ENCODE results near the gene CEACAM4.

CEACAM4 gene

DNA sequence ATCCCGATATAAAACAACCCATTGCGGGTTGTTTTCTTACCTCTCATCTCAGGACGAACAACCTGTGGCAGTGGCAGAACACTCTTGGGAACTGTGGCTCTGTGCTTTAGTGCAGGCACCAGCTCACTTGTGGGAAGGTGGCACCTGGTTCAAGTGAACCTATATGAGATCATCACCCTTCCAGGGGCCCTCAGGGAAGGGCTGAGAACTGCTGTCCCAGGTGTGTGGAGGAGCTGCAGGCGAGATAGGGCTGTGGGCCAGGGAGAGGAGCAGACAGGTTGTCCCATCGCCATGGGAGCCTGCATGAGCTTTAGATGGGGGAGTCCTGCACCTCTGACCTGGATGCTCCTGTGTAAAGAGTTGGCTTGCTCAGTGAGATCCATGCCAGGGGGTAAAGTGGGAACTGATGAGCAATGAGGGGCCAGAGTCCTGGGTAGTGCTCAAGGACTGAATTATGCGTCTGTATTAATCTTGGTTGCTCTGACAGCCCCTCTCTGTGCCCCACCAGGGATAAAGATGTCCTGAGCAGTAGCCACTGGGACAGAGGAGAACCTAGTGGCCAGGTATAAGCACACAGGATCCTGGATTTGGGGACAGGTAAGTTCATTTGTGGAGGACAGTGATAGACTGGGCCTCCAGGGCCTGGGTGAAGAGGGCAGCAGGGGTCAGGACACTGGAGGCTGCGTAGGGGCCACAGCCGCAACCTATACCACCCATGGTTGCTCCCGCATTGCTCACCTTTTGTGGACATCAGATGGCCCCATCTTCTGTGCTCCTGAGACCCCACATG lies 8.7 kb downstream of the CEACAM4 start:
- DNase-seq (ENCODE audit: low spot score), result no peak

DNA sequence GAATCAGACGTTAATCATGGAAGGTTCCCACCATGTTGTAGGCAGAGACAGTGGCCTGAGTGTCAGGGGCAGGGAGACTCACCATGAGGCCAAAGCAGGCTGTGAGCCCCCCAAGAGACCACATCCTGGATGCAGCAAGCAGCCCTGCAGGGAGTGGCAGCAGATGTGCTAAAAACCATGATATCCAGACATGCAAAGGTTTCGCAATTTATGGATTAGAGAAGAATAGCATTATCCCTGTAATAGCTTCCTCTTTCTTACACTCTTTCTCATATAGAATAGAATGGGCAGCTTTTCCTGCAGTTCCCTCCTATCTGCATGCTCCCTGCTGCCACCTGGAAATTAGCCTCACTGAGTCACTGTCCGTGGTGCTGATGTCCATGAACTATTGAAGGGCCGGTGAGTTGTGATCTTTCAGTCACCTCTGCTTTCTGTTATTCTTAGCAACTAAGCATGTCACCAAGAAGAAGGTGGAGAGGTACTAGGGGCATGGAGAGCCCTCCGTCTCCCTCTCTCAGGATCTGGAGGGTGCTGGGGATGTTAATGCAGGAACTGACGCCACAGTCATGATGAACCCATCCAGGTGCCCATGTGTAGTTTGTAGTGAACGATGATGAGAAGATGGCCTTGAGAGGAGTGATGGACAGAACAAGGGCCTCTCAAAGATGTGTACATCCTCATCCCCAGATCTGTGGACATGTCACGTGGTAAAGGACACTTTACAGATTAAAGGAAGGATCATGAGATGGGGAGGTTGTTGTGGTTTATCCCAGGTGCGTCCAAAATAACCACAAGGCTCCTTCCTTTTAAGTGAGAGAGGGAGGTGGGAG lies 9.9 kb downstream of the CEACAM4 start:
- peak; percentile 31 for DNase-seq (ENCODE audit: low spot score)

DNA sequence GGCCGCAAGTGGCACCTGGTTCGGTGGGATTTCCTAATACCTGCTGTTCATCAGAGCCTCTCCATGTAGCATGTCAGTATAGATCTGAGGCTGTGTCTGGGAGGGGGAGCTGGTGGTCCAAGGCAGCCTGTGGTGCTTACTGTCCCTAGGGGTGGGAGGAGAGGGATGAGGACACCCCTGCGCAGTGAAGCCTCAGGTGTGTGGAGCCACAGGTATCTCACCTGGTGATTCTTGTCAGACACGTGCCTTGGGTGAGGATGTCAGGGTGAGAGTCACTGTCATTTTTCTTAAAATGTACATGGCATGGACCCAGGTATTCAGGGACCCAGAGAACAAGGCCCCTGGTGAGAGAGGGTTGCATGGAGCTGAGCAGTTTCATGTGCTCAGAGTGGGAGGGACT lies 11.7 kb downstream of the CEACAM4 start:
- no peak for DNase-seq (ENCODE audit: low spot score)

DNA sequence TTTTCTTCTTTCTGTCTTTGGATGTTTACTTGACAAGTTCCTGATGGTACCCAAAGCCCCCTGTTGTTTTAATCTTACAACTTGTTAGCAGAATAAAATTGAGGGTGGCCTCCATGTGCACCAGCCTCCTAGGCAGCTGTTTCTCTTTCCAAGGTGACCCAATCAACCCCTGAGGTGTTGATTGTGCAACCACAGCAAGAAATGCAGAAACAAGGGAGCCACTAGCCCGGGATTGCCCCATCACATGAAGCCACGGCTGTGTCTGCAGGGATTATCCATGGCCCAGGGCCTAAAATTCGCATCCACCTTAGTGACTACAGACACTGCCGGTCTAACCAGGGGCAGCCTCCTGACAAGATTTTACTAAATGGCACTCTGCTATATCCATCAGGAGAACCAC lies 14.4 kb downstream of the CEACAM4 start:
- no peak for DNase-seq (ENCODE audit: low spot score)

DNA sequence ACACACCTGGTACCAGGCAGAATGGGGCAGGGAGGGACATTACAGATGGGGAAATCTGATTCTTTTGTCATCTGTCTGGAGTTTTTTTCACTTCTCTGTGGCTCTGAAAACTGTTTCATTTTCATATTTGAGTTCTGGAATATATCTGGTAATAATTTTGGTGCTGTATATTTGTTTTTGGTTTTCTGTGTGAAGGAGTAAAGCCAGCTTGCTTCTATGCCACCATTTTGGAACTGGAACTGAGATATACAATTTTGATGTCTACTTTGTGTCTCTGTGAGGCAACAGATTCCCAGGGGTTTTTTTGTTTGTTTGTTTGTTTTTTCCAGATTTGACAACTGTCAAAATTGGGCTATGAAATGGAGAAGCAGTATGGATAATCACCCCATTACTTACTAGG lies 16.1 kb downstream of the CEACAM4 start:
- DNase-seq (ENCODE audit: low spot score), result no peak

DNA sequence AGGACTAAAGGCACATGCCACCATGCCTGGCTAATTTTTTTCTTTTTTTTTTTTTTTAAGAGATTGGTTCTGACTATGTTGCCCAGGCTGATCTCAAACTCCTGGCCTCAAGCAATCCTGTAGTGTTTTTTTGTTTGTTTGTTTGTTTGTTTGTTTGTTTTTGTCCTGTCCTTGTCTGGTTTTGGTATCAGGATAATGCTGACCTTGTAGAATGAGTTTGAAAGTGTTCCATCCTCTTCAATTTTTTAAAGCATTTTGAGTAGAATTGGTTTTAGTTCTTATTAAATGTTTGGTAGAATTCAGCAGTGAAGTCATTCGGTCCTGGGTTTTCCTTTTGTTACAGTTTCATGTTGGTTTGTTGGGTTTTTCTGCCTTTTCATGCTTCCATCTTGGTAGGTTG lies 19.2 kb downstream of the CEACAM4 start:
- no peak for DNase-seq (ENCODE audit: low spot score)

DNA sequence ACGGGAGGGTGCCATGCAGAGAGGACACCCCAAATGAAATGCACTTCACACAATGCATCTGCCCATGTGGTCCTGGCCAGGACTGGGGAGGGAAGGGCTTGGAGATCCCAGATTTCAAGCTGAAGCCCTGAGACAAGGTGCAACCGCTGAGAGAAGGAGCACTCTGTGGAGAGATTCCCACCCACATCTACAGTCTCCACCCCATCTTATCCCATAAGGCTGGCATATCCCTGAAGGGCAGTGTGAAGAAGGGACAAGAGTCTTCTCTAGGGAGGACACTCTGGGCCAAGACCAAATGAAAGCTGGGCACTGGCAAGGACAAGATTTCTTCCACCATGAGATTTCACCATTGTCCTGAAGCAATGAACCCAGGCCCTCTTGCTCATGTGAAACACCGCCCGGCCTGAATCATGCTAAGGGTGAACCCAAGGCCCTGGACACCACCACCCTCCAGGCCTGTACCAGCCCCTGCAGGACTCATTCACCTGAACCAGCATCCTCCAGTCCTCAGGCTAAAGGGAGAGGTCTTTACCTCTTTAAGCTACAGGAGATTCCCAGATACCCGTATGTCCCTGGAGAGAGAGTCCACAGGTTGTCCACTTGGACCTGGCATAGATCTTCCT lies 20.5 kb downstream of the CEACAM4 start:
- DNase-seq (ENCODE audit: low spot score), result no peak

DNA sequence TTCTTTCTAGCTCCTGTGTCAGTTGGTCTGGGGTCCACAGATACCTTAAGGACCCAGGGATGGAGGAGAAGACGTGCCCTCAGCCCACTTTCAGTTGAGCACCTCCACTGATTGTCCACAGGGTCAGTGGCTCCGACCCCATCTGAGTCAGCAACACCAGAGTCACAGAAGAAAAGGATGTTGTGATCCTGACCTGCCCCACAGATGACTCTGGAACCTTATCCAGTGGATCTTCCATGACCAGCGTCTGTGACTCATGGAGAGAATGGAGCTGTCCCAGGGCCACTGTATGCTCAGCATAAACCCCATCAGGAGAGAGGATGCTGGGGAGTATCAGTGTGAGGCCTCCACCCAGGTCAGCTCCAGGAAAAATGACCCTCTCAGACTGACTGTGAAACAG lies 22.0 kb downstream of the CEACAM4 start:
- no peak for DNase-seq (ENCODE audit: low spot score)

DNA sequence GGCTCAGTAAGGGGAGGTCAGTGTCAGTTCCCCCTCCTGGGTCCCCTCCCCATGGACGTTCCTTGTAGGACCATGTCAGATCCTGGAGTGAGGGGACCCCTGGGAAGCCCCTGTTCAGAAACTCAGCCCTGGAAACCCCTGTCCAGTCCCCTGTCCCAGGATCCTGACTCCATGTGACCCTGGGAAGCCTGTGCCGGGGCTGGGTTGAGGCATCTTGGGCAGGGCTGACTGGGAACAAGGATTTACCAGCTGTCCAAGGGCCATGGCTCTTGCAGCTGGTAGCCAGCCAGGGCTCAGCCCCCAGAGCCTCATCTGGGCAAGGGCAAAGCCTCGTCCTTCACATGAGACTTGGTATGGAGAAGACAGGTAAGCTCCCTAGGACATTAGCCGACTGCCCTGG lies 25.1 kb downstream of the CEACAM4 start:
- no peak for DNase-seq (ENCODE audit: low spot score)

DNA sequence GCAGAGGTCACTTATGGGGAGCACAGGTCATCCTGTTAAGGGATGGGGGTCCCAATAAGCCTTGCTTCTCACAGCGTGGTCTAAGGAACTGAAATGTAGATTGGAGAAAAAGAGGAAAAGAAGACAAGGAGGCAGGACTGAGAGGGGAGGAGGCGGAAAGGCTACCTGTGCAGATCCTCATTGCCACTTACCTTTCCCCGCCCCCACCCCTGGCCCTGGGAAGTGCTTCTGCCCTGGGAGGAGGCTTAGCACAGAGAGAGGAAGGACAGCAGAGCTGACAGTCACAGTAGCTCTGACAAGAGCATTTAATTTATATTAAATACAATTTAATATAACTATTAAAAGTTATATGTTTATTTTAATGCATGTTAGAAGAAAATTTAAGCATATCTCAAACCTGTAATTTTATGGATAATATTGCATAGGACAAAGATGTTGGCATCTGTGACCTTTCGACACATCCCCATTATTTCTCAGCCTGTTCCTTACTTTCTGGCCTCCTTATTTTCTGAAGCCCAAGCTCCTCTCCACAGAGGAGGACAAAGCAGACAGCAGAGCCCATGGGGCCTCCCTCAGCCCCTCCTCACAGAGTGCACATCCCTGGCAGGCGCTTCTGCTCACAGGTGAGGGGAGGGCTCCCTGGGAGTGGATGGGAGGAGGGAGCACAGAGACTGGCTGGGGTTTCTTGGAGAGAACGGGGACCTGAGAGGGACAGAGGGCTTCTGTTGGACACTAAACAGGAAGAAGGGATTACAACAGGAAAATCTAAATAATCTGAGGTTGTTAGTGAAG lies 27.5 kb downstream of the CEACAM4 start:
- no peak for DNase-seq (ENCODE audit: low spot score)

DNA sequence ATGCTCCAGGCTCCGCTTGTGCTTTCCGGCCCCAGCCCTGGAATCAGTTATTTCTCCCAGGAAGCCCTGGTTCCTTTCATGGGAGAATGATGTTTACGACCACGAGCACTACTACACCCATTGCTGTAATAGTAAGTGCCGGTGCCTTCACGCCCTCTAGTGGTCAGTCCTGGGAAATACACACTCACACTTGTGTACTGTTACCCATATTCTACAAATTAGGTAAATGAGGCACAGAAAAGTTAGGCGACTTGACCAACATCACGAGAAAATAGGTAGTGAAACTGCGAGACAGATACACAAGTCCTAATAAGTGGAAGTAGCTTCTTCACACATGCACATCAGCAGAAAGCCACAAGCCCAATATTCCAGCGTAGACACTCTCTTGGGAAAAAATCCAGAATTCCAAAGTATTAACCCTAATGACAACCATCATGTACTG lies 29.3 kb downstream of the CEACAM4 start:
- peak; percentile 82 for DNase-seq (ENCODE audit: low spot score)

DNA sequence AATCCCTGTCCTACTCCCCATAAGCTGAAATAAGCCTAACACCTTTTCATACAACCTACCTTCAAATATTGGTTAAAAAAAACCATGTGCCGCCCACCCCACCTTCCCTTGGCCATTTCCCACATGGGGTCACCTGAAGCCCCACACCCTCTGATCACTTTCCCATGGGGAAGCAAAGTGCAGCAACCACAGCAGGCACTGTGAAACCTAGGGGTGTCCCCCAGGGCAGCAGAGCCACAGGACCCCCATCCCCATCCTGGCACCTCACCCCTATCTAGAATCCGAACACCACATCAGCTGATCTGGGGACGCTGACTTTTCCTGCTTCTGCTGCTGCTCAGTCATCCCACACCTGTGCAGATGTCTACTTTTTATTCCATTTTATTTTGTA lies 31.0 kb downstream of the CEACAM4 start:
- DNase-seq (ENCODE audit: low spot score), result no peak

DNA sequence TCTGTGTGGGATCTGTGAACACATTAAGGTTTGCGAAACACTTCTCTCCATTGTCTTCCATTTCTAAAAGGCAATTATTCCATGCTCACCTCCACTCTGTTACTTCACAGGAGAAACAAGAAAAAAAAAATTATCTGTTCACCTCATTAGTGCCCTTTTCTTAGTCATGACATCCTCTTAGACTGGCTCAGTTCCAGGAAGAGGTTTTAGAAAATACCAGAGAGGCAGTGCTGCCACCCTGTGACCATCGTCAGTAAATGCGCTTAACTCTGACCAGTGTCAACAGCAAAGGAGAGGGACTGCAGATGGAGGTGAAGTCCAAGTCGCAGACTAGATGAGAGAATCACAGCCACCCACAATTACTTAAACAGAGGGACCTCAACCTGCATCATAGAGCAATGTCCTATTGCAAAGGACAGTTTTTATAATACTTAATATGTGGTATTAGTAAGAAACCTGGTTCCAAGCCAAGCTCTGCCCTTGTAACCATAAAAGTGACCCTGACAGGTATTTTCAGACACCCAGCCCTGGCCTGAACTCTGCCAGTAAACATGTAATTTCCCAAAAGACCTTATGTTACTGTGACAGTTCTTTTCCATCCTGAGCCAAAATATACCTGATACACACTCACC lies 31.5 kb downstream of the CEACAM4 start:
- DNase-seq (ENCODE audit: low spot score), result peak; percentile 66

DNA sequence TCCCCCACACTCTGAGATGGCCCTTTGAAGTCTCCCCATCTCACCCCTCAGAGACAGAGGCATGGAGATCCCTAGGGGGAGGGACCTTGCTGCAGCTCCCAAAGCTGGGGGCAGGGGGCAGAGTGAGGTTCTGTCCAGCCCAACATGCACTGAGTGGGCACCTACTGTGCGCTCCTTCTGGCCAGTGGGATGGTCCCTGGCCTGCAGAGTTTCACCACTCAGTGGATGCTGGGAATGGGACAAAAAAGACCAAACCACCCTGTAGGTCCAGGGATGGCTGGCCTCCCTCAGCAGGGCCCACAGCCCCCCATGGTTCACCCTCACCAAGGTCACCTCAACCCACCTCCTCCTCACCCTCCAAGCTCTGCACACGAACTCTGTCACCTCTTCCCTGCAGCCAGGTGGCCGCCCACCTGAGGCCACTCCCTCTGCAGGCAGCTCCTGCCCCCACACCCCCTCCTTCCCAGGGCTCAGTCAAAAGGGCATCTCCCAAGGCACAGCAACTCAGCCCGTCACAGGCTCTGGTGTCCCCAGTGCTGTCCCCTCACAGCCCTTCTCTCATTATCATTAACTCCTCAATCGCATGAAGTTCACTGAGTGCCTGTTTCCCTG lies 34.8 kb downstream of the CEACAM4 start:
- DNase-seq (ENCODE audit: low spot score), result no peak

DNA sequence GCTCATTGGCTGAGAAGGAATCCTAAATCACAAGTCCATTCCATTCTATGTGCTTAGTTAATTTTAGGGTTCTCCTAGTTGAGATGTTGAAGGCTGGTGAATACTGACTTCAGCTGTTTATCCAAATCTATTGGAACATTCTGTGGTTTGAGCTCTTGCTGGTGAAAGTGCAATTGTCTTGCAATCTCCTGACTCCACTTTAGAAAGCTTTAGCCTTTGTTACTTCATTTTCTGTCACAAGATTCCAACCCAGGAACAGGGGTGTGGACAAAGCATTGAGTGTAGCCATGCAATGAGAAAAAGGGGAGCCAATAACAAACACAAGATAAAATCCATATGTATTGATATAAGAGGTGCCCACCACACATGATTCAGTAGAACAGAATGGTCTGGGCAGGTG lies 35.9 kb downstream of the CEACAM4 start:
- no peak for DNase-seq (ENCODE audit: low spot score)

DNA sequence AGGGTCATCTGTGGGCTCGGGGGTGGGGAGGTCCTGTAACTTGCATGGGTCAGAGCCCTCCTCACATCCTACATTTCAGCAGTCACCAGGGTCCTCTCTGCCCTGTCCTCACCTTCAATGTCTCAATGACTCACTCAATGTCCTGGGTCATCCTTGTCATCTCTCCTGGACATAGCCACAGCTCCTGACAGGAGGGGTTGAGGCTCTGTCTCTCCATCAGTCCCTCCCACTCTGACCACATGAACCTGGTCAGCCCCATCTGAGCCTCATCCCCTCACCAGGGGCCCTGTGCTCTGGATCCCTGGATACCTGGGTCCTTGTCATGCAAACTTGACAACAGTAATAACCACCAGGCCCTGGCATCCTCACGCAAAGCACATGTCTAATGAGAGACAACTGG lies 37.5 kb downstream of the CEACAM4 start:
- no peak for DNase-seq (ENCODE audit: low spot score)

DNA sequence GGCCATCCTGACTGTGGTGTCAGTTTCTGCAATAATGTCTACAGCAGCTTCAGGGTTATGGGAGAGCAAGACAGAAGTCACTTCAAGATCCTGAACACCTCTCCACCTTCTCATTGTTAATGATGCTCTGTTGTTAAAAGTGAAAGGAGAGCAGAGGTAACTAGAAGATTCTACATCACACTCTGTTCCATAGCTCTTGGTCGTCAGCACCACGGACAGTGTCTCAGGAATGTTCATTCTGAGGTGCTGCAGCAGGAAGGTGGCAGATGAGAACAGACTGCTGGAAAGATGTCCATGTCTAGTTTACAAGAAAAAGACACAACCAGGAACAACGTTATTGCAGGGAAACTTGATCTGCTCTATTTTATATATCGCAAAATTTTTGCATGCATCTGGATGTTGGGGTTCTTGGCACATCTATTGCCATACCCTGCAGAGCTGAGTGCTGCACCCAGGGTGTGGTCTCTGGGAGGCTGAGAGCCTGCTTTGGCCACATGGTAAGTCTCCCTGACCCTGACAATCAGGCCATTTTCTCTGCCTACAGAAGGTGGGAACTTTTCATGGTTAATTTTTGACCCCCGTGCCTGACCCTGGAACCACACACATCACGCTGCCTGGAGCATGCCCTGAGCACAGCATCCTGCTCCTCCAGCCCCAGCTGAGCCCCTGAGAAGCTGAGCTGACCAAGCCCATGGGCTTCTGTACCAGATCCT lies 38.2 kb downstream of the CEACAM4 start:
- peak; percentile 61 for DNase-seq (ENCODE audit: low spot score)

DNA sequence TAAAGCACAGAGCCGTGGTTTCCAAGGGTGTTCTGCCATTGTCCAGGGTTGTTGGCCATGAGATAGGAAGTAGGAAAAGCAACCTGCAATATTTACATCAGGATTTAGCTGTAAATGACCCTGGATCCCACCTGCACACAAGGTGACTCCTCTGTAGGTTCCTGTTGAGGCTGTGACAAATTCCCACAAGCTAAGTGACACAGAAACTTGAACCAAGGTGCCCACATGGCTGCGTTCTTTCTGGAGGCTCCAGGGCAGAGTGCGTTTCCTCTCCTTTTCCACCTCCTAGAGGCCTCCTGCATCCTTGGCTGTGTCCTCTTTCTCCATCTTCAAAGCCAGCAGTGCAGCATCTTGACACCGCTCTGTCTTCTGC lies 39.0 kb downstream of the CEACAM4 start:
- no peak for DNase-seq (ENCODE audit: low spot score)

DNA sequence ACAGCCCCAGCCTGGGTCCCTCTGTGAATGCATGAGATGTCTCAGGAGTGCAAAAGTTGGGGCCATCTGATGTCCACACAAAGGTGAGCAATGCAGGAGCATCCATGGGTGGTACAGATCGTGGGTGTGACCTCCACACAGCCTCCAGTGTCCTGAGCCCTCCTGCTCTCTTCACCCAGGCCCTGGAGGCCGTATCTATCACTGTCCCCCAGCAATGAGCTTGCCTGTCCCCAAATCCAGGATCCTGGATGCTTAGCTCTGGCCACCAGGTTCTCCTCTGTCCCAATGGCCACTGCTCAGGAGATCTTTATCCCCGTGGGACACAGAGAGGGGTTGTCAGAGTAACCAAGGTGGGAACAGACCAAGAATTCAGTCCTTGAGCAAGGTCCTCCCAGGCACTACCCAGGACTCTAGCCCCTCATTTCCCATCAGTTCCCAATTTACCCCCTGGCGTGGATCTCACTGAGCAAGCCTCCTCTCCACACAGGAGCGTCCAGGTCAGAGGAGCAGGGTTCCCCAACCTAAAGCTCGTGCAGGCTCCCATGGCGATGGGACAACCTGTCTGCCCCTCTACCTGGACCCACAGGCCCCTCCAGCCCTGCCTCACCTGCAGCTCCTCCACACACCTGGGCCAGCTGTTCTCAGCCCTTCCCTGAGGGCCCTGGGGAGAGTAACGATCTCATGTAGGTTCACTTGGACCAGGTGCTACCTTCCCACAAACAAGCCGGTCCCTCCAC lies 39.6 kb downstream of the CEACAM4 start:
- no peak for DNase-seq (ENCODE audit: low spot score)

DNA sequence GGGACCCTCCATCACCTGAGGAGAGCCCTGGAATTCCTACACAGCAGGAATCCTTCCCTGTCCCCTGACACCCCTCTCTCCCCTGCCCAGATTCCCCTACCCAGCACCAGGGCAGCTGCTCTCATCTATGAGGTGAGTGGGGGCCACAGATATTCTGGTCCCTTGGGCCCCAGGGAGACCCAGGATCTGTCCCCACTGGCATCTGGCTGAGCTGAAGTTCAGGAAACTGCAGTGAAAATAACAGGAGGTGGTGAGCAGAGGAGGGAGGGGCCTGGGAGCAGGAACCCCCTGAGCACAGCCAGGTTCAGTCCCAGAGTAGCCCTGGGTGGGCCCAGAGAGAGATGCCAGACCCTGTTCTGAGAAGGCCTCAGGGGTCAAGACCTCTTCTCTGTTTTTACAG lies 40.8 kb downstream of the CEACAM4 start:
- no peak for DNase-seq (ENCODE audit: low spot score)
